ENCODE data around the gene CDH8. TPM values are rescaled to one million over a fixed set of nuclear protein-coding genes. Genes with fewer than 3 reads are reported as not detected.

Gene CDH8
- total RNA-seq, 1 experiment from 2014 or later: 50.5 TPM

DNA sequence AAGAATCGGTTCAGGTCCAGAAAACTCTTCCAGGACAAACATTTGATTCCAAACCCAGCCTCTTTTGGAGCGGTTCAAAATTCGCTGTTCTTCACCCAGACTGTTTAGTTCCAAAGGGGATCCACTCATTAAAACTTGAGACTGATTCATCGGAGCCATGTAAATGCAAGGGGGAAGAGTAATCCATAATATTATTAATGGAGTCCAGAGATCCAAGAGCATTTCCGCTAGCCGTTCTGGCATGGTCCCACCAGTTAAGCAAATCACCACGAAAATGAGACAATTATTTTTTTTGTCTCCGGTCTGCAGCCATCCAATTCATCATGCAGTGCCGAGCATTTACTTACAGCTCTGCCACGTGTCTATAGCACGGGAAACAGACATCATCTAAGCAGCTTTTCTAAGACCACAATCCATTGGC is 15.1 kb downstream of the CDH8 start:
- ChIA-PET CTCF (no interaction called here), POLR2A (ENCODE audit: low non-redundant PET) (no interaction called here)
- no peaks in the 10 kb centered on the region for H3K27me3 ChIP-seq (replicated peaks; ENCODE audit: insufficient read depth, low read depth, low read length, poor library complexity)
- intact Hi-C loops (cut with micrococcal nuclease; ENCODE audit: unreplicated experiment): no loop called here
- no TSS peak for BruUV-seq (replicated peaks)
- DNase-seq (ENCODE audit: low spot score): no peak
- H3K4me3 ChIP-seq (ENCODE audit: low read depth, low read length, poor library complexity, severe bottlenecking): no peak overlapping the region
- peaks cover 8% of the 10 kb centered on the region for H3K4me1 ChIP-seq (ENCODE audit: insufficient read depth, low read length, poor library complexity, severe bottlenecking)
- no peaks in the 10 kb centered on the region for H3K9me3 ChIP-seq (ENCODE audit: low read depth, low read length, poor library complexity, severe bottlenecking)
- no peak overlapping the region for H3K27ac ChIP-seq (ENCODE audit: low read depth, low read length, poor library complexity, severe bottlenecking)
- no peak for TF ChIP-seq CTCF (conservative IDR thresholded peaks at IDR 0.05; ENCODE audit: low read depth, low read length)
- H3K36me3 ChIP-seq (ENCODE audit: insufficient read depth, low read length, poor library complexity, severe bottlenecking): no peaks in the 10 kb centered on the region

- intact Hi-C loops (cut with micrococcal nuclease; ENCODE audit: unreplicated experiment): no loop called here
- H3K4me1 ChIP-seq (ENCODE audit: insufficient read depth, low read length, poor library complexity, severe bottlenecking): peaks cover 8% of the 10 kb centered on the region
- CTCF ChIA-PET: no interaction called here
- no peaks in the 10 kb centered on the region for H3K27me3 ChIP-seq (replicated peaks; ENCODE audit: insufficient read depth, low read depth, low read length, poor library complexity)
- H3K36me3 ChIP-seq (ENCODE audit: insufficient read depth, low read length, poor library complexity, severe bottlenecking): no peaks in the 10 kb centered on the region
- TF ChIP-seq CTCF (conservative IDR thresholded peaks at IDR 0.05; ENCODE audit: low read depth, low read length) (no peak), EZH2 (IDR thresholded peaks at IDR 0.05; ENCODE audit: borderline replicate concordance, low read depth, low read length, poor library complexity, severe bottlenecking) (no peak)
- DNase-seq (ENCODE audit: low spot score): no peak
- no peak overlapping the region for H3K27ac ChIP-seq (ENCODE audit: low read depth, low read length, poor library complexity, severe bottlenecking)
- BruUV-seq (replicated peaks): no TSS peak
- no peak overlapping the region for H3K4me3 ChIP-seq (ENCODE audit: low read depth, low read length, poor library complexity, severe bottlenecking)
- H3K9me3 ChIP-seq (ENCODE audit: low read depth, low read length, poor library complexity, severe bottlenecking): no peaks in the 10 kb centered on the region
- POLR2A ChIA-PET (ENCODE audit: low non-redundant PET): no interaction called here
These were observed 15.6 kb downstream of the CDH8 start for GRCh38 chr16:62020681-62021080.

- TF ChIP-seq EZH2 (IDR thresholded peaks at IDR 0.05; ENCODE audit: borderline replicate concordance, low read depth, low read length, poor library complexity, severe bottlenecking) (no peak), CTCF (conservative IDR thresholded peaks at IDR 0.05; ENCODE audit: low read depth, low read length) (no peak)
- H3K27ac ChIP-seq (ENCODE audit: low read depth, low read length, poor library complexity, severe bottlenecking): no peak overlapping the region
- no peak for DNase-seq (ENCODE audit: low spot score)
- intact Hi-C loops (cut with micrococcal nuclease; ENCODE audit: unreplicated experiment): no loop called here
- H3K4me3 ChIP-seq (ENCODE audit: low read depth, low read length, poor library complexity, severe bottlenecking): no peak overlapping the region
- ChIA-PET CTCF (no interaction called here), POLR2A (ENCODE audit: low non-redundant PET) (no interaction called here)
- no TSS peak for BruUV-seq (replicated peaks)
- H3K27me3 ChIP-seq (replicated peaks; ENCODE audit: insufficient read depth, low read depth, low read length, poor library complexity): no peaks in the 10 kb centered on the region
- no peaks in the 10 kb centered on the region for H3K36me3 ChIP-seq (ENCODE audit: insufficient read depth, low read length, poor library complexity, severe bottlenecking)
- H3K4me1 ChIP-seq (ENCODE audit: insufficient read depth, low read length, poor library complexity, severe bottlenecking): peaks cover 8% of the 10 kb centered on the region
- no peaks in the 10 kb centered on the region for H3K9me3 ChIP-seq (ENCODE audit: low read depth, low read length, poor library complexity, severe bottlenecking)
These were observed 16.4 kb downstream of the CDH8 start for GRCh38 chr16:62019851-62020250.

All from A673 (cell line).